GM12892 (cell line): ENCODE results near the gene CUL3.

Source experiments
- POLR2A ChIP-seq: IDR thresholded peaks from 2 replicates; pipeline ENCODE4 v1.6.1; 2011; ENCODE audit warnings: low read depth, low read length, control low read depth
- POLR2AphosphoS5 ChIP-seq: IDR thresholded peaks from 2 replicates; pipeline ENCODE4 v1.6.1; 2011; ENCODE audit warnings: low read depth, low read length, control low read depth
- TAF1 ChIP-seq: IDR thresholded peaks from 2 replicates; pipeline ENCODE4 v1.6.1; 2011; ENCODE audit warnings: low read depth, mild to moderate bottlenecking, control low read depth, low read length, borderline replicate concordance

GRCh38 chr2:224579411-224579810, 5.8 kb downstream of the CUL3 start:
- TF ChIP-seq POLR2A (no peak), TAF1 (no peak), POLR2AphosphoS5 (no peak)
